Adrenal gland (tissue), 5 donors: Measurements from ENCODE around the gene PDE3A.

Experiments used
- CTCF ChIP-seq, 6 experiments: fragments of 450-650 bp in 4 of 6; fragments of 200-600 bp in 2 of 6; sonication (generic) in 1 of 6; IDR thresholded peaks; 1 replicate in 5 of 6; 2 replicates in 1 of 6; pipeline versions ENCODE4 v1.5.1 to v1.8.0; 2016 to 2021; ENCODE audit warnings: antibody characterized with exemption in 6 of 6, mild to moderate bottlenecking in 2 of 6, moderate library complexity in 1 of 6
- POLR2A ChIP-seq, 2 donors: fragments of 450-650 bp; IDR thresholded peaks; one replicate each; pipeline ENCODE4 v1.6.1; 2017; ENCODE audit warnings: antibody characterized with exemption in 2 of 2, mild to moderate bottlenecking in 2 of 2, moderate library complexity in 1 of 2
- donor health status: DM: no; HTN: no; CAD: no.

- TF ChIP-seq CTCF (IDR thresholded peaks at IDR 0.05) (no peak), POLR2A (IDR thresholded peaks at IDR 0.05) (no peak)
These were observed 52.2 kb downstream of the PDE3A start for GRCh38 chr12:20420557-20420956.
